Natural killer cell (primary cell): ENCODE data around the gene RGL3. TPM values are rescaled to one million over a fixed set of nuclear protein-coding genes. Genes with fewer than 3 reads are reported as not detected.
A peak's percentile ranks its signal among the peaks of the same experiment; 100 is the strongest.

Experiments used
- ATAC-seq, 3 donors: fragments of 150-1000 bp in 2 of 3; fragments of 200-7000 bp in 1 of 3; cut with Tn5 transposase; 1 replicate in 1 of 3; 2 replicates in 2 of 3; pipeline ENCODE4 v1.10.0; 2021; ENCODE audit warnings: mild to moderate bottlenecking in 2 of 3, moderate library complexity in 2 of 3
- DNase-seq, 2 donors: peaks; one replicate each; pipeline versions ENCODE4 v3.0.0 to v3.0.0-alpha.2; 2013 to 2021; ENCODE audit warnings: mixed read lengths in 1 of 2
- H3K27ac ChIP-seq: one replicate; pipeline ENCODE4 v1.5.1; 2013; ENCODE audit warnings: mild to moderate bottlenecking, low read length
- H3K27me3 ChIP-seq: one replicate; pipeline ENCODE4 v1.6.1; 2013; ENCODE audit warnings: low read length; ENCODE audit not compliant: control insufficient read depth, insufficient read depth
- H3K36me3 ChIP-seq: one replicate; pipeline ENCODE4 v1.6.1; 2013; ENCODE audit warnings: low read length; ENCODE audit not compliant: control insufficient read depth, insufficient read depth
- H3K4me1 ChIP-seq: one replicate; pipeline ENCODE4 v1.6.1; 2013; ENCODE audit warnings: low read length; ENCODE audit not compliant: control insufficient read depth, insufficient read depth
- H3K4me3 ChIP-seq: one replicate; pipeline ENCODE4 v1.5.1; 2013; ENCODE audit warnings: low read length
- H3K9me3 ChIP-seq: one replicate; pipeline ENCODE4 v1.6.1; 2013; ENCODE audit warnings: low read length; ENCODE audit not compliant: control insufficient read depth, insufficient read depth
- H3K27ac Mint-ChIP-seq, 2 donors: one replicate each; pipeline ENCODE4 v1.8.0; 2022; ENCODE audit warnings: mild to moderate bottlenecking in 2 of 2, mixed read lengths in 2 of 2, moderate library complexity in 1 of 2
- H3K27me3 Mint-ChIP-seq, 2 donors: one replicate each; pipeline ENCODE4 v1.8.0; 2022; ENCODE audit warnings: low read depth in 2 of 2, mixed read lengths in 2 of 2
- H3K36me3 Mint-ChIP-seq: one replicate; pipeline ENCODE4 v1.8.0; 2022; ENCODE audit warnings: mixed read lengths
- H3K4me1 Mint-ChIP-seq, 2 donors: one replicate each; pipeline ENCODE4 v1.8.0; 2022; ENCODE audit warnings: mixed read lengths in 2 of 2
- H3K4me3 Mint-ChIP-seq: one replicate; pipeline ENCODE4 v1.8.0; 2022; ENCODE audit warnings: mild to moderate bottlenecking, moderate library complexity, mixed read lengths
- H3K9me3 Mint-ChIP-seq, 2 donors: one replicate each; pipeline ENCODE4 v1.8.0; 2022; ENCODE audit warnings: mixed read lengths in 2 of 2
- WGBS: methylation state at CpG from one replicate; pipeline ENCODE4 v1.1.7; 2013; ENCODE audit warnings: missing lambda C conversion rate; ENCODE audit not compliant: insufficient coverage; 5-methylcytosine and 5-hydroxymethylcytosine counted together
- intact Hi-C: fragments of 100-400 bp; cut with micrococcal nuclease; formaldehyde crosslinking; loops from one replicate; pipeline ENCODE4 v1.14.2; 2022
- total RNA-seq, 4 donors: library from RNA; stranded (reverse); fragments of 120-200 nt in 1 of 4; gene quantifications; one replicate each; pipeline versions ENCODE4 v1.2.3 to v1.2.4, GENCODE V29; 2013 to 2022
- TF ChIP-seq, protein P1 (sequence below): fragments of 200-600 bp; IDR thresholded peaks from one replicate; pipeline ENCODE4 v1.8.0; 2022; ENCODE audit warnings: antibody characterized with exemption

Gene RGL3
- total RNA-seq, 3 donors from 2014 or later (not counting 1 experiment from before 2014, with no cell fraction given) = 0.48 TPM; not detected in 2

DNA sequence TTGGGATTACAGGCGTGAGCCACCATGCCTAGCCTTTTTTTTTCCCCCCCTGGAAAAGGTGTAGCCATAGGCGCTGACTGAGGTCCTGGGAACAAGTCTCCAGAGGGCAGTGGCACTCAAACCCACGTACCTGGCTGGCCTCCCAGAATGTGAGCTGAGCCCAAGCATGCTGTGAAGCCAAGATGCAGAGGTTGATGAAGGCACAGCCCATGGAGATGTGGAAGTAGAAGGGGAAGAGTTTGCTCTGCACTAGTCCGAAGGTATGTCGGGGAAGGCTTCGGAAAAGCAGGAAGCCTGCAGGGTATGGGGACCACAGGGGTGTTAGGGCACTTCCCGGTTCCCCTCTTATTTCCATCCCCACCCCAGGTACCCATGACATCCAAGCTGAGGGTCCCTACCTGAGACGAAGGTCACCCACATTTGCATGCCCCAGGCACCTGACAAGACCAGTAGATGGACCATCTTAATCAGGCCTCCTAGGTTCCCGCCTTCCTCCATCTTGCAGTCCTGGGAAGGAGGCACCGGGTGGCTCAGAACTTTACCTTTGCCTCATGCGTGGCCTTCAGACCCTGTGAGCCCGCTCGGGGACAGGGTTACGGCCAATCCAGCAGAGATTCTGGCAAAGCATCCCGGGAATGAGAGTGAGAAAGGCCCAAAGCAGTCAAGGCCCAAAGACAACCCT, 73.9 kb downstream of the RGL3 start:
- no peaks in the 10 kb centered on the region for H3K9me3 Mint-ChIP-seq
- 74% methylated on average over 15 of the region's 15 CpGs for WGBS
- intact Hi-C loops = no loop called here
- DNase-seq = no peak
- H3K36me3 Mint-ChIP-seq = no peaks in the 10 kb centered on the region
- H3K4me1 ChIP-seq = peaks cover 21% of the 10 kb centered on the region
- H3K27me3 ChIP-seq = no peaks in the 10 kb centered on the region
- H3K27me3 Mint-ChIP-seq = no peaks in the 10 kb centered on the region
- peaks cover 18 to 32% of the 10 kb centered on the region in 2 donors for H3K4me1 Mint-ChIP-seq
- ATAC-seq = no peak
- no peaks in the 10 kb centered on the region for H3K9me3 ChIP-seq
- no peaks in the 10 kb centered on the region for H3K36me3 ChIP-seq
- TF ChIP-seq, protein P1, sequence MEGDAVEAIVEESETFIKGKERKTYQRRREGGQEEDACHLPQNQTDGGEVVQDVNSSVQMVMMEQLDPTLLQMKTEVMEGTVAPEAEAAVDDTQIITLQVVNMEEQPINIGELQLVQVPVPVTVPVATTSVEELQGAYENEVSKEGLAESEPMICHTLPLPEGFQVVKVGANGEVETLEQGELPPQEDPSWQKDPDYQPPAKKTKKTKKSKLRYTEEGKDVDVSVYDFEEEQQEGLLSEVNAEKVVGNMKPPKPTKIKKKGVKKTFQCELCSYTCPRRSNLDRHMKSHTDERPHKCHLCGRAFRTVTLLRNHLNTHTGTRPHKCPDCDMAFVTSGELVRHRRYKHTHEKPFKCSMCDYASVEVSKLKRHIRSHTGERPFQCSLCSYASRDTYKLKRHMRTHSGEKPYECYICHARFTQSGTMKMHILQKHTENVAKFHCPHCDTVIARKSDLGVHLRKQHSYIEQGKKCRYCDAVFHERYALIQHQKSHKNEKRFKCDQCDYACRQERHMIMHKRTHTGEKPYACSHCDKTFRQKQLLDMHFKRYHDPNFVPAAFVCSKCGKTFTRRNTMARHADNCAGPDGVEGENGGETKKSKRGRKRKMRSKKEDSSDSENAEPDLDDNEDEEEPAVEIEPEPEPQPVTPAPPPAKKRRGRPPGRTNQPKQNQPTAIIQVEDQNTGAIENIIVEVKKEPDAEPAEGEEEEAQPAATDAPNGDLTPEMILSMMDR = no peak
- peak overlapping the region; percentile 98 for H3K27ac Mint-ChIP-seq
- peak overlapping the region; percentile 96 for H3K4me3 ChIP-seq
- H3K4me3 Mint-ChIP-seq = peak overlapping the region; percentile 99
- H3K27ac ChIP-seq = no peak overlapping the region

Other genes starting within 250 kb of the RGL3 start
- gene KANK2, start 221.8 kb downstream of the RGL3 start, total RNA-seq = 1 to 10 TPM in 1 of 3 donors, under 1 TPM in 2; 0.82 to 1.3 (median 0.85) TPM
- gene ANGPTL8, start 179.7 kb downstream of the RGL3 start, total RNA-seq = not detected
- 1 to 10 TPM in 1 of 3 donors, under 1 TPM in 2; 0.82 to 2.3 (median 0.86) TPM for gene DOCK6, start 156.8 kb downstream of the RGL3 start, total RNA-seq
- not detected for gene TSPAN16, start 123.2 kb downstream of the RGL3 start, total RNA-seq
- gene RAB3D, start 79.7 kb downstream of the RGL3 start, total RNA-seq = 10 to 100 TPM; 14.3 to 20.0 (median 15.7) TPM
- 10 to 100 TPM; 25.0 to 29.9 (median 29.5) TPM for gene TMEM205, start 73.0 kb downstream of the RGL3 start, total RNA-seq
- gene CCDC159, start 72.8 kb downstream of the RGL3 start, total RNA-seq = 10 to 100 TPM; 86.9 to 94.9 (median 91.8) TPM
- 10 to 100 TPM; 13.3 to 21.1 (median 16.1) TPM for gene PLPPR2, start 63.9 kb downstream of the RGL3 start, total RNA-seq
- 1 to 10 TPM; 2.1 to 2.9 (median 2.8) TPM for gene SWSAP1, start 44.6 kb downstream of the RGL3 start, total RNA-seq
- gene EPOR, start 35.0 kb downstream of the RGL3 start, total RNA-seq = 10 to 100 TPM in 2 of 3 donors, 1 to 10 TPM in 1; 7.6 to 10.7 (median 10.3) TPM
- gene ODAD3, start 15.8 kb upstream of the RGL3 start, total RNA-seq = not detected
- 100 to 1,000 TPM; 320 to 367 (median 327) TPM for gene PRKCSH, start 16.3 kb upstream of the RGL3 start, total RNA-seq
- gene ELAVL3, start 61.7 kb upstream of the RGL3 start, total RNA-seq = not detected
- 10 to 100 TPM in 2 of 3 donors, 1 to 10 TPM in 1; 9.9 to 15.4 (median 10.8) TPM for gene ZNF653, start 86.5 kb upstream of the RGL3 start, total RNA-seq
- 10 to 100 TPM; 23.6 to 24.5 (median 24.1) TPM for gene ECSIT, start 109.8 kb upstream of the RGL3 start, total RNA-seq
- gene CNN1, start 119.5 kb upstream of the RGL3 start, total RNA-seq = not detected
- 10 to 100 TPM; 46.4 to 54.2 (median 50.0) TPM for gene ELOF1, start 139.9 kb upstream of the RGL3 start, total RNA-seq
- gene ACP5, start 158.3 kb upstream of the RGL3 start, total RNA-seq = 10 to 100 TPM; 14.9 to 20.3 (median 18.8) TPM
- 1 to 10 TPM; 4.7 to 7.5 (median 4.9) TPM for gene ZNF627, start 178.2 kb upstream of the RGL3 start, total RNA-seq